Lung (tissue), 13 donors: Measurements from ENCODE around the gene TBC1D25. TPM values are rescaled to one million over a fixed set of nuclear protein-coding genes. Genes with fewer than 3 reads are reported as not detected.

Source experiments
- ATAC-seq: fragments of 200-7000 bp; cut with Tn5 transposase; one replicate; pipeline ENCODE4 v1.9.1; 2020; ENCODE audit warnings: moderate number of reproducible peaks; ENCODE audit not compliant: insufficient read depth, low FRiP score
- DNase-seq, 3 donors: peaks; one replicate each; pipeline ENCODE4 v3.0.0-alpha.2; 2013 to 2017
- H3K27ac ChIP-seq, 2 donors: one replicate each; pipeline ENCODE4 v1.5.1; 2013; ENCODE audit warnings: mild to moderate bottlenecking in 2 of 2, moderate library complexity in 2 of 2, control low read depth in 1 of 2, inconsistent platforms in 1 of 2, low read depth in 1 of 2, low read length in 1 of 2
- H3K27me3 ChIP-seq, 3 donors: one replicate each; pipeline ENCODE4 v1.5.1; 2013; ENCODE audit warnings: low read length in 2 of 3; ENCODE audit not compliant: control insufficient read depth in 3 of 3, insufficient read depth in 3 of 3
- H3K36me3 ChIP-seq, 4 donors: one replicate each; pipeline ENCODE4 v1.5.1; 2013; ENCODE audit warnings: low read length in 4 of 4, mild to moderate bottlenecking in 1 of 4, moderate library complexity in 1 of 4; ENCODE audit not compliant: control insufficient read depth in 4 of 4, insufficient read depth in 4 of 4
- H3K4me1 ChIP-seq, 5 donors: one replicate each; pipeline ENCODE4 v1.5.1; 2013; ENCODE audit warnings: low read length in 5 of 5, mild to moderate bottlenecking in 2 of 5, moderate library complexity in 1 of 5; ENCODE audit not compliant: control insufficient read depth in 5 of 5, insufficient read depth in 5 of 5
- H3K4me3 ChIP-seq: one replicate; pipeline ENCODE4 v1.5.1; 2013; ENCODE audit warnings: mild to moderate bottlenecking, control low read depth, moderate library complexity
- H3K9ac ChIP-seq, 2 donors: one replicate each; pipeline ENCODE4 v1.5.1; 2013; ENCODE audit warnings: low read length in 2 of 2, control low read depth in 1 of 2; ENCODE audit not compliant: insufficient read depth in 1 of 2
- H3K9me3 ChIP-seq, 4 donors: one replicate each; pipeline ENCODE4 v1.5.1; 2013; ENCODE audit warnings: low read length in 3 of 4, mild to moderate bottlenecking in 1 of 4, moderate library complexity in 1 of 4; ENCODE audit not compliant: control insufficient read depth in 4 of 4, insufficient read depth in 3 of 4
- WGBS, 2 donors: extraction: QIAGEN DNeasy Blood & Tissue Kit; methylation state at CpG; one replicate each; pipeline ENCODE4 v1.1.7; 2013; 5-methylcytosine and 5-hydroxymethylcytosine counted together
- polyA plus RNA-seq, 2 donors: library from polyadenylated mRNA; stranded (reverse); fragments of 200-250 nt; gene quantifications; one replicate each; pipeline ENCODE4 v1.2.1, GENCODE V29; 2013
- small RNA-seq: library from RNA; depleted of rRNA; stranded (forward); fragments of <200 nt; gene quantifications from one replicate; pipeline ENCODE3, GENCODE V24; 2014; ENCODE audit warnings: low replicate concordance
- total RNA-seq, 2 donors: library from RNA; depleted of rRNA in 1 of 2; stranded (reverse); fragments of >200 nt in 1 of 2; gene quantifications; one replicate each; pipeline ENCODE4 v1.2.1, GENCODE V29; 2014 to 2021
- TF ChIP-seq, protein P1 (sequence below): IDR thresholded peaks from 2 replicates; pipeline ENCODE4 v1.5.1; 2012; ENCODE audit warnings: mild to moderate bottlenecking; ENCODE audit errors: control extremely low read depth, extremely low read depth
- donor health status: control.
- donor health status: control.
- donor health status: Bipolar disorder and iron deficiency.
- donor health status: healthy.
- donor health status: DM: yes; HTN: yes; CAD: no.

The TBC1D25 gene
- total and polyA plus RNA-seq, 4 donors, result 5.6 to 15.2 (median 10.1) TPM

DNA sequence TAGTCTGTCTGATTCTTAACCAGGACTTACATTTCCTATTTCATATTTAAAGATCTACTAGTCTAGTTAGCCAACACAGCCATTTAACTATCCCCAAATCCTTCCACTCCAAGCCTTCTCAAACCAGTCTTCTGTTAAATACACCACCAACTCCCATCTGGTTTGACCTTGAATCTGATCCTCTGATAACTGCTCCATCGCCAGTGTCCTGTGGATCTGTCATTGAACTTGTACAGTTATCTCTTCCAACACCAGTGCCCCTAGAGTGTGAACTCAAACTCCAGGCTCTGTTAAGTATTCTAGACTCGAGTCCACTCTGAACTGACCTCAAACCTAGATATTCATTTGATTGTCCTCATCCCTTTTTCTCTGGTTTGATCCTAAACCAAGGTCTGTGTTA is 72.2 kb downstream of the TBC1D25 start:
- no peak for ATAC-seq
- H3K4me3 ChIP-seq, result no peak overlapping the region
- H3K27ac ChIP-seq, result no peak overlapping the region
- WGBS, 2 donors, result 53 to 88% methylated on average over 2 of the region's 2 CpGs
- TF ChIP-seq, protein P1, sequence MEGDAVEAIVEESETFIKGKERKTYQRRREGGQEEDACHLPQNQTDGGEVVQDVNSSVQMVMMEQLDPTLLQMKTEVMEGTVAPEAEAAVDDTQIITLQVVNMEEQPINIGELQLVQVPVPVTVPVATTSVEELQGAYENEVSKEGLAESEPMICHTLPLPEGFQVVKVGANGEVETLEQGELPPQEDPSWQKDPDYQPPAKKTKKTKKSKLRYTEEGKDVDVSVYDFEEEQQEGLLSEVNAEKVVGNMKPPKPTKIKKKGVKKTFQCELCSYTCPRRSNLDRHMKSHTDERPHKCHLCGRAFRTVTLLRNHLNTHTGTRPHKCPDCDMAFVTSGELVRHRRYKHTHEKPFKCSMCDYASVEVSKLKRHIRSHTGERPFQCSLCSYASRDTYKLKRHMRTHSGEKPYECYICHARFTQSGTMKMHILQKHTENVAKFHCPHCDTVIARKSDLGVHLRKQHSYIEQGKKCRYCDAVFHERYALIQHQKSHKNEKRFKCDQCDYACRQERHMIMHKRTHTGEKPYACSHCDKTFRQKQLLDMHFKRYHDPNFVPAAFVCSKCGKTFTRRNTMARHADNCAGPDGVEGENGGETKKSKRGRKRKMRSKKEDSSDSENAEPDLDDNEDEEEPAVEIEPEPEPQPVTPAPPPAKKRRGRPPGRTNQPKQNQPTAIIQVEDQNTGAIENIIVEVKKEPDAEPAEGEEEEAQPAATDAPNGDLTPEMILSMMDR, result no peak
- DNase-seq, result no peak
- H3K27me3 ChIP-seq, result no peaks in the 10 kb centered on the region
- no peaks in the 10 kb centered on the region for H3K36me3 ChIP-seq
- no peaks in the 10 kb centered on the region for H3K9me3 ChIP-seq
- H3K9ac ChIP-seq, result no peak overlapping the region
- no peaks in the 10 kb centered on the region for H3K4me1 ChIP-seq

Small RNAs within 50 kb of the gene (small RNA-seq; reads per million reads assigned to genes)
- not detected for gene MRPL32P1

Other genes starting within 250 kb of the TBC1D25 start
- not detected for gene SSX3, start 183.0 kb upstream of the TBC1D25 start, total RNA-seq
- gene SSX3, start 183.0 kb upstream of the TBC1D25 start, polyA plus RNA-seq, result not detected
- gene SSX4, start 156.2 kb upstream of the TBC1D25 start, total RNA-seq, result not detected
- not detected for gene SSX4, start 156.2 kb upstream of the TBC1D25 start, polyA plus RNA-seq
- not detected for gene SSX4B, start 127.8 kb upstream of the TBC1D25 start, total RNA-seq
- gene SSX4B, start 127.8 kb upstream of the TBC1D25 start, polyA plus RNA-seq, result not detected
- 10 to 100 TPM; 15.2 to 65.3 TPM for gene SLC38A5, start 69.5 kb upstream of the TBC1D25 start, total RNA-seq
- gene SLC38A5, start 69.5 kb upstream of the TBC1D25 start, polyA plus RNA-seq, result 10 to 100 TPM; 30.7 to 80.9 TPM
- 10 to 100 TPM; 18.2 to 45.8 TPM for gene FTSJ1, start 63.5 kb upstream of the TBC1D25 start, total RNA-seq
- 10 to 100 TPM; 43.7 to 48.3 TPM for gene FTSJ1, start 63.5 kb upstream of the TBC1D25 start, polyA plus RNA-seq
- gene PORCN, start 30.7 kb upstream of the TBC1D25 start, total RNA-seq, result 10 to 100 TPM in 1 of 2 donors, 1 to 10 TPM in 1; 3.3 to 12.8 TPM
- 10 to 100 TPM; 11.6 to 12.0 TPM for gene PORCN, start 30.7 kb upstream of the TBC1D25 start, polyA plus RNA-seq
- 100 to 1,000 TPM in 1 of 2 donors, 10 to 100 TPM in 1; 41.5 to 154 TPM for gene EBP, start 17.9 kb upstream of the TBC1D25 start, total RNA-seq
- gene EBP, start 17.9 kb upstream of the TBC1D25 start, polyA plus RNA-seq, result 100 to 1,000 TPM; 162 to 254 TPM
- 100 to 1,000 TPM; 117 to 346 TPM for gene RBM3, start 34.8 kb downstream of the TBC1D25 start, total RNA-seq
- gene RBM3, start 34.8 kb downstream of the TBC1D25 start, polyA plus RNA-seq, result 100 to 1,000 TPM; 211 to 223 TPM
- gene WDR13, start 57.8 kb downstream of the TBC1D25 start, total RNA-seq, result 100 to 1,000 TPM in 1 of 2 donors, 10 to 100 TPM in 1; 50.7 to 182 TPM
- gene WDR13, start 57.8 kb downstream of the TBC1D25 start, polyA plus RNA-seq, result 100 to 1,000 TPM; 156 to 175 TPM
- 10 to 100 TPM in 1 of 2 donors, 1 to 10 TPM in 1; 8.1 to 37.2 TPM for gene WAS, start 144.1 kb downstream of the TBC1D25 start, total RNA-seq
- gene WAS, start 144.1 kb downstream of the TBC1D25 start, polyA plus RNA-seq, result 10 to 100 TPM; 14.7 to 61.5 TPM
- gene SUV39H1, start 157.0 kb downstream of the TBC1D25 start, total RNA-seq, result 1 to 10 TPM; 2.4 to 6.8 TPM
- gene SUV39H1, start 157.0 kb downstream of the TBC1D25 start, polyA plus RNA-seq, result 1 to 10 TPM; 3.9 to 4.4 TPM
- 1 to 10 TPM; 1.6 to 2.0 TPM for gene GLOD5, start 222.0 kb downstream of the TBC1D25 start, total RNA-seq
- 1 to 10 TPM; 1.7 to 5.1 TPM for gene GLOD5, start 222.0 kb downstream of the TBC1D25 start, polyA plus RNA-seq
- 1 to 10 TPM in 1 of 2 donors, under 1 TPM in 1; 0.43 to 1.2 TPM for gene GATA1, start 246.9 kb downstream of the TBC1D25 start, total RNA-seq
- gene GATA1, start 246.9 kb downstream of the TBC1D25 start, polyA plus RNA-seq, result 1 to 10 TPM in 1 of 2 donors, under 1 TPM in 1; 0.63 to 1.5 TPM